Measurements from ENCODE around the gene QSER1. TPM values are rescaled to one million over a fixed set of nuclear protein-coding genes. Genes with fewer than 3 reads are reported as not detected.
A peak's percentile ranks its signal among the peaks of the same experiment; 100 is the strongest.

QSER1 gene
- total and polyA plus RNA-seq, 9 of the 15 experiments (the other 6 are each of a cell fraction or from before 2014, with no cell fraction given), result 5.8 to 33.6 (median 22.3) TPM

GRCh38 chr11:32893343-32894148 is 935 bp downstream of the QSER1 start (continued):
- no peak for TF ChIP-seq NR2C1 (IDR thresholded peaks at IDR 0.05)
- no peak for TF ChIP-seq NR2C1 (tag; IDR thresholded peaks at IDR 0.05)
- no peak for TF ChIP-seq MCM3 (IDR thresholded peaks at IDR 0.05)
- no peak for TF ChIP-seq CCAR2 (IDR thresholded peaks at IDR 0.05; ENCODE audit: low read depth, low read length)
- TF ChIP-seq KLF10 (CRISPR knock-in tag; IDR thresholded peaks at IDR 0.05), result no peak
- TF ChIP-seq ZNF445 (CRISPR knock-in tag; IDR thresholded peaks at IDR 0.05; ENCODE audit: low read depth), result no peak
- TF ChIP-seq FIP1L1 (IDR thresholded peaks at IDR 0.05; ENCODE audit: low read depth, low read length, poor library complexity, severe bottlenecking), result peak; percentile 86
- TF ChIP-seq DPF2 (IDR thresholded peaks at IDR 0.05), result no peak
- TF ChIP-seq, protein P1, sequence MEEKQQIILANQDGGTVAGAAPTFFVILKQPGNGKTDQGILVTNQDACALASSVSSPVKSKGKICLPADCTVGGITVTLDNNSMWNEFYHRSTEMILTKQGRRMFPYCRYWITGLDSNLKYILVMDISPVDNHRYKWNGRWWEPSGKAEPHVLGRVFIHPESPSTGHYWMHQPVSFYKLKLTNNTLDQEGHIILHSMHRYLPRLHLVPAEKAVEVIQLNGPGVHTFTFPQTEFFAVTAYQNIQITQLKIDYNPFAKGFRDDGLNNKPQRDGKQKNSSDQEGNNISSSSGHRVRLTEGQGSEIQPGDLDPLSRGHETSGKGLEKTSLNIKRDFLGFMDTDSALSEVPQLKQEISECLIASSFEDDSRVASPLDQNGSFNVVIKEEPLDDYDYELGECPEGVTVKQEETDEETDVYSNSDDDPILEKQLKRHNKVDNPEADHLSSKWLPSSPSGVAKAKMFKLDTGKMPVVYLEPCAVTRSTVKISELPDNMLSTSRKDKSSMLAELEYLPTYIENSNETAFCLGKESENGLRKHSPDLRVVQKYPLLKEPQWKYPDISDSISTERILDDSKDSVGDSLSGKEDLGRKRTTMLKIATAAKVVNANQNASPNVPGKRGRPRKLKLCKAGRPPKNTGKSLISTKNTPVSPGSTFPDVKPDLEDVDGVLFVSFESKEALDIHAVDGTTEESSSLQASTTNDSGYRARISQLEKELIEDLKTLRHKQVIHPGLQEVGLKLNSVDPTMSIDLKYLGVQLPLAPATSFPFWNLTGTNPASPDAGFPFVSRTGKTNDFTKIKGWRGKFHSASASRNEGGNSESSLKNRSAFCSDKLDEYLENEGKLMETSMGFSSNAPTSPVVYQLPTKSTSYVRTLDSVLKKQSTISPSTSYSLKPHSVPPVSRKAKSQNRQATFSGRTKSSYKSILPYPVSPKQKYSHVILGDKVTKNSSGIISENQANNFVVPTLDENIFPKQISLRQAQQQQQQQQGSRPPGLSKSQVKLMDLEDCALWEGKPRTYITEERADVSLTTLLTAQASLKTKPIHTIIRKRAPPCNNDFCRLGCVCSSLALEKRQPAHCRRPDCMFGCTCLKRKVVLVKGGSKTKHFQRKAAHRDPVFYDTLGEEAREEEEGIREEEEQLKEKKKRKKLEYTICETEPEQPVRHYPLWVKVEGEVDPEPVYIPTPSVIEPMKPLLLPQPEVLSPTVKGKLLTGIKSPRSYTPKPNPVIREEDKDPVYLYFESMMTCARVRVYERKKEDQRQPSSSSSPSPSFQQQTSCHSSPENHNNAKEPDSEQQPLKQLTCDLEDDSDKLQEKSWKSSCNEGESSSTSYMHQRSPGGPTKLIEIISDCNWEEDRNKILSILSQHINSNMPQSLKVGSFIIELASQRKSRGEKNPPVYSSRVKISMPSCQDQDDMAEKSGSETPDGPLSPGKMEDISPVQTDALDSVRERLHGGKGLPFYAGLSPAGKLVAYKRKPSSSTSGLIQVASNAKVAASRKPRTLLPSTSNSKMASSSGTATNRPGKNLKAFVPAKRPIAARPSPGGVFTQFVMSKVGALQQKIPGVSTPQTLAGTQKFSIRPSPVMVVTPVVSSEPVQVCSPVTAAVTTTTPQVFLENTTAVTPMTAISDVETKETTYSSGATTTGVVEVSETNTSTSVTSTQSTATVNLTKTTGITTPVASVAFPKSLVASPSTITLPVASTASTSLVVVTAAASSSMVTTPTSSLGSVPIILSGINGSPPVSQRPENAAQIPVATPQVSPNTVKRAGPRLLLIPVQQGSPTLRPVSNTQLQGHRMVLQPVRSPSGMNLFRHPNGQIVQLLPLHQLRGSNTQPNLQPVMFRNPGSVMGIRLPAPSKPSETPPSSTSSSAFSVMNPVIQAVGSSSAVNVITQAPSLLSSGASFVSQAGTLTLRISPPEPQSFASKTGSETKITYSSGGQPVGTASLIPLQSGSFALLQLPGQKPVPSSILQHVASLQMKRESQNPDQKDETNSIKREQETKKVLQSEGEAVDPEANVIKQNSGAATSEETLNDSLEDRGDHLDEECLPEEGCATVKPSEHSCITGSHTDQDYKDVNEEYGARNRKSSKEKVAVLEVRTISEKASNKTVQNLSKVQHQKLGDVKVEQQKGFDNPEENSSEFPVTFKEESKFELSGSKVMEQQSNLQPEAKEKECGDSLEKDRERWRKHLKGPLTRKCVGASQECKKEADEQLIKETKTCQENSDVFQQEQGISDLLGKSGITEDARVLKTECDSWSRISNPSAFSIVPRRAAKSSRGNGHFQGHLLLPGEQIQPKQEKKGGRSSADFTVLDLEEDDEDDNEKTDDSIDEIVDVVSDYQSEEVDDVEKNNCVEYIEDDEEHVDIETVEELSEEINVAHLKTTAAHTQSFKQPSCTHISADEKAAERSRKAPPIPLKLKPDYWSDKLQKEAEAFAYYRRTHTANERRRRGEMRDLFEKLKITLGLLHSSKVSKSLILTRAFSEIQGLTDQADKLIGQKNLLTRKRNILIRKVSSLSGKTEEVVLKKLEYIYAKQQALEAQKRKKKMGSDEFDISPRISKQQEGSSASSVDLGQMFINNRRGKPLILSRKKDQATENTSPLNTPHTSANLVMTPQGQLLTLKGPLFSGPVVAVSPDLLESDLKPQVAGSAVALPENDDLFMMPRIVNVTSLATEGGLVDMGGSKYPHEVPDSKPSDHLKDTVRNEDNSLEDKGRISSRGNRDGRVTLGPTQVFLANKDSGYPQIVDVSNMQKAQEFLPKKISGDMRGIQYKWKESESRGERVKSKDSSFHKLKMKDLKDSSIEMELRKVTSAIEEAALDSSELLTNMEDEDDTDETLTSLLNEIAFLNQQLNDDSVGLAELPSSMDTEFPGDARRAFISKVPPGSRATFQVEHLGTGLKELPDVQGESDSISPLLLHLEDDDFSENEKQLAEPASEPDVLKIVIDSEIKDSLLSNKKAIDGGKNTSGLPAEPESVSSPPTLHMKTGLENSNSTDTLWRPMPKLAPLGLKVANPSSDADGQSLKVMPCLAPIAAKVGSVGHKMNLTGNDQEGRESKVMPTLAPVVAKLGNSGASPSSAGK (IDR thresholded peaks at IDR 0.05), result no peak
- TF ChIP-seq ZNF347 (CRISPR knock-in tag; IDR thresholded peaks at IDR 0.05; ENCODE audit: low read depth), result no peak
- no peak for TF ChIP-seq ZNF146 (CRISPR knock-in tag; IDR thresholded peaks at IDR 0.05; ENCODE audit: unreplicated experiment)
- TF ChIP-seq, protein P2, sequence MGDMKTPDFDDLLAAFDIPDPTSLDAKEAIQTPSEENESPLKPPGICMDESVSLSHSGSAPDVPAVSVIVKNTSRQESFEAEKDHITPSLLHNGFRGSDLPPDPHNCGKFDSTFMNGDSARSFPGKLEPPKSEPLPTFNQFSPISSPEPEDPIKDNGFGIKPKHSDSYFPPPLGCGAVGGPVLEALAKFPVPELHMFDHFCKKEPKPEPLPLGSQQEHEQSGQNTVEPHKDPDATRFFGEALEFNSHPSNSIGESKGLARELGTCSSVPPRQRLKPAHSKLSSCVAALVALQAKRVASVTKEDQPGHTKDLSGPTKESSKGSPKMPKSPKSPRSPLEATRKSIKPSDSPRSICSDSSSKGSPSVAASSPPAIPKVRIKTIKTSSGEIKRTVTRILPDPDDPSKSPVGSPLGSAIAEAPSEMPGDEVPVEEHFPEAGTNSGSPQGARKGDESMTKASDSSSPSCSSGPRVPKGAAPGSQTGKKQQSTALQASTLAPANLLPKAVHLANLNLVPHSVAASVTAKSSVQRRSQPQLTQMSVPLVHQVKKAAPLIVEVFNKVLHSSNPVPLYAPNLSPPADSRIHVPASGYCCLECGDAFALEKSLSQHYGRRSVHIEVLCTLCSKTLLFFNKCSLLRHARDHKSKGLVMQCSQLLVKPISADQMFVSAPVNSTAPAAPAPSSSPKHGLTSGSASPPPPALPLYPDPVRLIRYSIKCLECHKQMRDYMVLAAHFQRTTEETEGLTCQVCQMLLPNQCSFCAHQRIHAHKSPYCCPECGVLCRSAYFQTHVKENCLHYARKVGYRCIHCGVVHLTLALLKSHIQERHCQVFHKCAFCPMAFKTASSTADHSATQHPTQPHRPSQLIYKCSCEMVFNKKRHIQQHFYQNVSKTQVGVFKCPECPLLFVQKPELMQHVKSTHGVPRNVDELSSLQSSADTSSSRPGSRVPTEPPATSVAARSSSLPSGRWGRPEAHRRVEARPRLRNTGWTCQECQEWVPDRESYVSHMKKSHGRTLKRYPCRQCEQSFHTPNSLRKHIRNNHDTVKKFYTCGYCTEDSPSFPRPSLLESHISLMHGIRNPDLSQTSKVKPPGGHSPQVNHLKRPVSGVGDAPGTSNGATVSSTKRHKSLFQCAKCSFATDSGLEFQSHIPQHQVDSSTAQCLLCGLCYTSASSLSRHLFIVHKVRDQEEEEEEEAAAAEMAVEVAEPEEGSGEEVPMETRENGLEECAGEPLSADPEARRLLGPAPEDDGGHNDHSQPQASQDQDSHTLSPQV (IDR thresholded peaks at IDR 0.05), result no peak
